MV-4-11 (cell line): ENCODE results near the gene TWNK.

ENCODE experiments used
- DNase-seq: peaks from one replicate; lab custom pipeline; 2025; lab: John Stamatoyannopoulos, UW

The TWNK gene

GRCh38 chr10:100996678-100997359, 9.5 kb downstream of the TWNK start:
- no peak for DNase-seq

GRCh38 chr10:100997360-100998182, 10.2 kb downstream of the TWNK start:
- peak; percentile 69 for DNase-seq

DNA sequence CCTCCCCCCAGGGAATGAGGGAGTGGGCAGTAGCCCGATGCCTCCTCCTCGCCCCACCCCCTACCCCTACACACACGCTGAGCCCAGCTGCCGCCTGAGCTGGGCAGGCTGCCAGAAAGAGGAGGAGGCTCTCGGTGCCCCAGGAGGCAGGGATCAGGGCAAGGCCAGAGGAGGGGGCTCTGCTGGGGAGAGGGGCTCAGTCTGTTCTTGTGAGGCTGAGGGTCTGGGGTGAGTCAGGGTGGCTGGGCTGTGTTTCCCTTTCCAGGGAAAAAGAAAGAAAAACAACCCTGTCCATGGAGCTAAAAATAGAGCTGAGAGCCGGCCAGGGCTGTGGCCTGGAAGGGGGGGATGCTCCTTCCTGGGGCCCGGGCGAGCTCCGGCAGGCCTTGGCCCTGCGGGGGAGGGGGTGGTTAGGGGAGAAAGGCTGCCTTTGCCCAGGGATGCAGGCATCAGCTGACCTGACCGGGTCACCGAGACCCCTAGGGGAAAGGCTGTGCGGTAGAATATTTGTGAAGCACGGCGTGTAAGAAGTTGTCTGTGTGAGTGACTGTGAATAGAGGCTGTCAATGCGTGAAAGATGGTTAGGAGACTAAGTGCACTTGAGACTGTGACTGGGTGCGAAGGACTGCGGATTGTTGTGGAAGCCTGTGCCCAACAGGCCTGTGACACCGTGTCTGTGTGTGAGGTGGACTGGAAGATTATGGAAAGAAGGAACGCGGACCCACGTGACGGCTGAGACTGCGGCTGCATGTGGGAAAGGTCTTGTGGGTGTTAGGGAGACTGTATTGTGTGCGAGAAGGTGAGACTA, 11.0 kb downstream of the TWNK start:
- DNase-seq, result peak; percentile 70

DNA sequence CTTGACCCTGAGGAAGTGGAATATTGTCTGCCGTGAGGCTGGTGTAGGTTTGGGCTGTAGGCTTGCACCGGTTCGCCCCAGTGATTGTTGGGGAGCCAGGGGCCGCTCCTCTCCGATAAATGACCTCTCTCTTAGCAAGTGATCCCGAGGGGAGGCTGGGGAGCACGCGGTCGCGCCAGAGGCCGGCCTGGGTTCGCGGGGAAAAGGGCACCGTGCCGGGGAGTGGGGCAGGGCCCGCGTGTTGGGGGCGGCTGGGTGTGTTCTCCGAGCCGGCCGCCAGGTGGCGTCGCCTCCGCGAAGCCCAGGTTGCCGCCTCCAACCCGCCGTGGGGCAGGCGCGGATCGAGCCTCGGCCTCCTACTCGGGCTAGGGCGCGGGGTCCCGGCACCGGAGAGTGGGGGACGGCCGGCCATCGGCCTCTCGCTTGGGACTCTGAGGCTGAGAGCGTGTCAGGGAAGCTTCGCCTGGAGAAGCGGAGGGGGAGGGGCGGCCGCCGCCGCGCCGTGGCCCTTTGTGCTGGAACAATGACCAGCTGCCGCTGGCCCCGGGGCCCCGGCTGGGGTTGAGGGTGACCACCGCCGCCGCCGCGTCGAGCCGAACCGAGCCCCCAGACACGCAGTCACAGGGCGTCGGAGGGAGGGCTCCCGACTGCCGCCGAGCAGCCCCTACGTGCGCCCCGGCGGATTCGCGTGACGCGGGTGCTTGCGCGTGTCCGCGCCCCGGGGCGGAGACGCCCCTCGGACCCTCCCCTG, 11.8 kb downstream of the TWNK start:
- peak; percentile 52 for DNase-seq

DNA sequence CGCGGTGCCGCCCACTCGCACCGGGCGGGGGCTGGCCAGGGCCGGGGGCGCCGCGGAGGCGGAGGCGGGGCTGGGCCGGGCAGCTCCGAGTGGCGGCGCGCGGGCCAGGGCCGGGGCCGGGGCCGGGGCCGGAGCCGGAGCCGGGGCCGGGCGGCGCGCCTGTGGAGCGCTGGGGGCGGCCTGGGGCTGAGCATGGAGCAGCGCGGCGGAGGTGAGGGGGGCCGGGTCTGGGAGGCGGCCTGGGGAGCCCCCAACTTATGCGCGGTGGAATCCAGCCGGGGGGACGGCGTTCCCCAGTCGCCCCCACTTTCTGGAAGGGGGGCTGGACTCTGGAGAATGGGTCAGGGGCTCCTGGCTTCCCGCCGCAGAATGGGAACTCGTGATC, 12.4 kb downstream of the TWNK start, which contains the start of gene LZTS2:
Gene LZTS2, plus strand, starts transcription at position 67 of the 385 bp plus-strand sequence. CDS start 2,731 bp downstream, outside the sequence.
- no peak for DNase-seq

DNA sequence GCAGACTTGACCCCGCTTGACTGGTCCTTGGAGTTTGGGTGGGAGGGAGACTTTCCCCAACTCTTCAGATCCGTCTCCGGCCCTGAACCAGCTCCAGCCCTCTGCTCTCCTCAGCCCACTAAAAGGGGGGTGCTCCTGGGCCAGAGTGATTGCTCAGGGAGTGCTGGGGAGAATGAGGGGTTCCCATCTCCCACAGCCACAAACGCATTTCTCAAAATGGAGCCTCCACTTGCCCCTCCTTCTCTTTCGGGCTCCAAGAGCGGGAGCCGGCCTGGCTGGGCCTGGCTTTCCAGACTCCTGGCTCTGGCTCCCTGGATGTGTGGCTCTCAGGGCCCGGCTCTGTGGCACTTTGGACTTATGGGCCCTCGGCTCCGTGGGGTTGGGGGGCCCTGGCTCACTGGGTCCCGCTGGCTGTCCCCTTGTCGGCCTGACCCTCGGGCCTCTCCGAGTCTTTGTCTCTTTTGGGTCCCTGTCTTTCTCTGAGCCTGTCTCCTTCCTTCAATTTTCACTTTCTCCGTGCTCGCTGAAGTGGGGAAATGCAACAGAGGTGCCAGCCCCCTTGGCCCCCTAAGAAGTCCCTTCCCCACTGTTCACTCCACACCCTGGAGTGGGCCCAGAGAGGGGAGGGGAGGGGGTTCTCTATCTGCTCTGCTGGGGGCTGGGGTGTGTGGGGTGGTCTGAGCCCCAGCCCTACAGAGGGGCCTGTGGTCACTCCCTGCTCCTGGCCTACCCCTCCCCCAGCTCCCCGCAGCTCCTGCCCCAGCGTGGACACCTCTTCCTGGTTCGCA, 13.0 kb downstream of the TWNK start:
- DNase-seq, result no peak

DNA sequence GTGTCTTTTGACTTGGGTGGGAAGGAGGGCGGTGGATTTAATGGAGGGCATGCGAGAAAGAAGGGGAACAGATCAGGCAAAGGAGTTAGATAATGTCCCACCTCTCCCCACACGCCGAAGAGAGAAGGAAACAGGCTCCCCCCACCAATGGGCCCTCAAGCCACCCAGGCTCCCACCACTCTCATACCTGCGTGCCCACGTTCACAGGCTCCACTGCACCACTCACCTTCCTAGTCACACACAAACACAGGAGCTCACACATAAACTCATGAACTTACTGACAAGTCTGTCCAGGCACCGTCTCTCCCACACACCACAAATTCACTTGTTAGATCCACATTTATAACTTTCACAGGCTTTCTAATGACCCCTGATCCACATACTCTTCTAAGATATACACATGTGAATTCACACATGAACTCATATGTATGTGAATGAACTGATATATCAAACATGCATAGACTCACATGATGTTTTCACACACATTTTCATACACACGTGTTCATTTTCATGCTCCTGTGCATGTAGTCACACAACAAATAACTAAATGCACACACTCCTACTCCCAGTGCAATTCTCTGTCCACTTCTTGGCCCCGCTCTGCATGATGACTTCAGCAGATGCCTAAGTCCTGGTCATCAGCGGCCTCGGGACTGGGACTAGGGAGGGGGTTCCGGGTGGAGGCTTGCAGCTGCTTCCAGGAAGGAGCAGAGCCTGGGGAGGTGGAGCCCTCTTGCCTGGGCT, 13.7 kb downstream of the TWNK start:
- no peak for DNase-seq

- no peak for DNase-seq
Measured at GRCh38 chr10:101001659-101002035, 14.3 kb downstream of the TWNK start.

DNA sequence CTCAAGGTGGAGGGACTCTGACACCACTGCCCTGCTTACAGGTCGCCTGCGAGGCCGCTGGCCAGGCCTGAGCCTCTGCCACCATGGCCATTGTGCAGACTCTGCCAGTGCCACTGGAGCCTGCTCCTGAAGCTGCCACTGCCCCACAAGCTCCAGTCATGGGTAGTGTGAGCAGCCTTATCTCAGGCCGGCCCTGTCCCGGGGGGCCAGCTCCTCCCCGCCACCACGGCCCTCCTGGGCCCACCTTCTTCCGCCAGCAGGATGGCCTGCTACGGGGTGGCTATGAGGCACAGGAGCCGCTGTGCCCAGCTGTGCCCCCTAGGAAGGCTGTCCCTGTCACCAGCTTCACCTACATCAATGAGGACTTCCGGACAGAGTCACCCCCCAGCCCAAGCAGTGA, 15.1 kb downstream of the TWNK start:
- DNase-seq, result no peak

- no peak for DNase-seq
Measured at GRCh38 chr10:101003639-101004206, 16.4 kb downstream of the TWNK start.

GRCh38 chr10:101005361-101005760, 18.0 kb downstream of the TWNK start:
- DNase-seq, result no peak

DNA sequence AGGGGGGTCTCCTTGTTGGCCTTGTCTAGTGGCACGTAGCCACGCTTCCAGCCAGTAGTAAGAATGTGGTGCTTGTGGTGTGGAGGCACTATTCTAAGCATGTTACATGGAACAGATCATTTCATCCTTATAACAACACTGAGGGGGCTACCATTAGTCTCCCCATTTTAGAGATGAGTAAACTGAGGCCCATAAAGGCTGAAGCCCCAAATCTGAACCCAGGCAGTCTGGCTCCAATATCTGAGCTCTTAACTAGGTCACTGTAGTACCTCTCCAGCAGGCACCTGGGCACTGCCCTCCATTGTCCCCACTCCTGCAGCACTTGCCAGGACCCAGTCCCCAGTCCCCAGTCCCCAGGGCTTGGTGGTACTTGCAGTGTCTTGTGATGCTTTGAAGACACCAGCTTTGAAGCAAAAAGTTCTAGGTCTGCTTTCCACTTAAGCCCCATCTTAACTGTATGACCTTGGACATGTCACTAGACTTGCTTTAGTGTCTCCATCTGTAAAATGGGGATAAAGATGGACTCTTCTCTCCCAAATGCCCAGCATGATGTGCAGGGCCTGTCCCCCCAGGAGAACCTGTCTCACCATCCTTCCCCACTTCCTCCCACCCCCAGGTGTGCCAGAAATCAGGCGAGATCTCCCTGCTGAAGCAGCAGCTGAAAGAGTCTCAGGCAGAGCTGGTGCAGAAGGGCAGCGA, 18.7 kb downstream of the TWNK start:
- DNase-seq, result no peak

DNA sequence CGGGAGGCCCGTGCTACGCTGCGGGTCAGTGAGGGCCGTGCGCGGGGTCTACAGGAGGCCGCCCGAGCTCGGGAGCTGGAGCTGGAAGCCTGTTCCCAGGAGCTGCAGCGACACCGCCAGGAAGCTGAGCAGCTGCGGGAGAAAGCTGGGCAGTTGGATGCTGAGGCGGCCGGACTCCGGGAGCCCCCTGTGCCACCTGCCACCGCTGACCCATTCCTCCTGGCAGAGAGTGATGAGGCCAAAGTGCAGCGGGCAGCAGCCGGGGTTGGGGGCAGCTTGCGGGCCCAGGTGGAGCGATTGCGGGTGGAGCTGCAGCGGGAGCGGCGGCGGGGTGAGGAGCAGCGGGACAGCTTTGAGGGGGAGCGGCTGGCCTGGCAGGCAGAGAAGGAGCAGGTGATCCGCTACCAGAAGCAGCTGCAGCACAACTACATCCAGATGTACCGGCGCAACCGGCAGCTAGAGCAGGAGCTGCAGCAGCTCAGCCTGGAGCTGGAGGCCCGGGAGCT, 19.3 kb downstream of the TWNK start:
- no peak for DNase-seq

DNA sequence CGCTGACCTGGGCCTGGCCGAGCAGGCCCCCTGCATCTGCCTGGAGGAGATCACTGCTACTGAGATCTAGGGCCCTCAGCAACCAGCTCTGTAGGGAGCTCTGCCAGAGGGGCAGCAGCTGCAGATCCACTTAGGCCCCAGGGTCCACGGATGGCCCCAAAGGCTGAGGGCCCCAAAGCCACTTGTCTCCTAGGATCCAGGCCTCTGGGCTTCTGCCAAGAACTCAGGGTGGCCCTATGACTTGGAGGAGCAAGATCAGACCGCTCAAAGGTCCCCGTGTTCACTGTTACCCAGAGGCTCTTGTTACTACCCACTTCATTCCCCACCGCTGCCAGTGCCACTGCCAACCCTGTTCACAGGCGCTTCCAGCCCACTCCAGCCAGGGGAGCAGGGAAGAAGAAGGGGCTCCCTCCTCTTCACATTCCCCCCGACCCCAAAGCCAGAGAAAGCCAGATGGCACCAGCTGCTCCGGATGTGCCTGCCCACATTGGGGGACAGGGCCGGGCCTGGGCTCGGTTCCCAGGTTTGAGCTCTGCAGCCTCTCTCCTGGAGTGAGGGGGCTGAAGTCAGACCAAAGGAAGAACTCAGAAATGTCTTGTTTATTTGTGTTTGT, 19.9 kb downstream of the TWNK start:
- no peak for DNase-seq

- no peak for DNase-seq
Measured at GRCh38 chr10:101007915-101008822, 20.8 kb downstream of the TWNK start.

DNA sequence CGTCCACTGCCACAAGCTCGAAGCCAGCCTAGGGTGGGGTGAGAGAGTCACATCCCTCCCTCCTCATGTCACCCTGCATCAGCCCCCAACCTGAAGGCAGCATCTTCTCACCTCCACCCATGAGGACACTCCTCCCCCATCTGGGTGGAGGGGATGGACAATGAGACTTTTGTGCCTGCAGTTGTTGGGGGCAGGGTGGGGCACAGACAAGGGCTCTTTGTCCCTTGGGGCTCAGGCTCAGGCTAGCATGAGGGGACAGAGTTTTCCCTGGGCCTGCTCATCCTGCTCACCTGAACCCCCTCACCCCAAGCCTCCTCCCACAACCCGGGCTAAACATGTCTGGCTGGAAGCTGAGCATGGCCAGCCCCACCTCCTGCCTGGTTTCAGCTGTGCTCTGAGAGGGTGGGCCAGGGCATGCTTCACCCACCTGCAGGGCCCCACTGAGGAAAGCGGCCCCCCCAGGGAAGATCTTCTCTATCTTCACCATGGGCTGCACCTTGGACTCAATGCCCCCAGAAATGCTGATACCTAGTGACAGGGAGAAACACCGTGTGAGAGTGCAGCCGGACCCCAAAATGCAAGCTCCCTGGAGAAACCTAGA, 21.6 kb downstream of the TWNK start:
- no peak for DNase-seq

- DNase-seq, result no peak
Measured at GRCh38 chr10:101010329-101010728, 23.0 kb downstream of the TWNK start.
